Breast epithelium (tissue), 4 donors: ENCODE results near the gene DEDD2. TPM values are rescaled to one million over a fixed set of nuclear protein-coding genes. Genes with fewer than 3 reads are reported as not detected.
A peak's percentile ranks its signal among the peaks of the same experiment; 100 is the strongest.
"Not testable (repeated sequence)": the region's sequence is repeated elsewhere in the genome, so short reads cannot be mapped to it uniquely, and the experiment has no call there.

ENCODE experiments used
- DNase-seq, 2 donors: peaks; one replicate each; pipeline ENCODE4 v3.0.0-alpha.2; 2019; ENCODE audit warnings: low spot score in 2 of 2
- H3K27ac ChIP-seq, 2 donors: fragments of 200-600 bp; sonication (generic) in 1 of 2; one replicate each; pipeline ENCODE4 v1.5.1; 2016 to 2019; ENCODE audit warnings: mild to moderate bottlenecking in 1 of 2
- H3K27me3 ChIP-seq, 2 donors: fragments of 200-600 bp; sonication (generic) in 1 of 2; one replicate each; pipeline versions ENCODE4 v1.5.1 to v1.6.0; 2017 to 2019; ENCODE audit warnings: control low read depth in 1 of 2, mild to moderate bottlenecking in 1 of 2
- H3K36me3 ChIP-seq: fragments of 200-600 bp; one replicate; pipeline ENCODE4 v1.5.1; 2019
- H3K4me1 ChIP-seq, 2 donors: fragments of 200-600 bp; sonication (generic); one replicate each; pipeline ENCODE4 v1.5.1; 2016 to 2019; ENCODE audit warnings: control low read depth in 1 of 2
- H3K4me3 ChIP-seq, 3 donors: fragments of 200-600 bp; sonication (generic); 1 replicate in 2 of 3; 2 replicates in 1 of 3; pipeline ENCODE4 v1.5.1; 2016 to 2019; ENCODE audit warnings: mild to moderate bottlenecking in 3 of 3, moderate library complexity in 2 of 3
- H3K9me3 ChIP-seq, 2 donors: fragments of 200-600 bp; sonication (generic) in 1 of 2; one replicate each; pipeline ENCODE4 v1.5.1; 2016 to 2019; ENCODE audit warnings: control low read depth in 1 of 2
- POLR2A ChIP-seq: fragments of 450-650 bp; IDR thresholded peaks from one replicate; pipeline ENCODE4 v1.6.1; 2016; ENCODE audit warnings: antibody characterized with exemption, mild to moderate bottlenecking, moderate library complexity
- POLR2AphosphoS5 ChIP-seq, 3 donors: sonication (generic); formaldehyde crosslinking; IDR thresholded peaks; one replicate each; pipeline ENCODE4 v1.6.1; 2017; ENCODE audit warnings: antibody characterized with exemption in 3 of 3
- intact Hi-C: fragments of 100-400 bp; cut with DNase I; formaldehyde crosslinking; loops from one replicate; pipeline ENCODE4 v1.15.1; 2023; ENCODE audit warnings: low total_unique reads
- total RNA-seq, 3 donors: library from RNA; depleted of rRNA; stranded (reverse); fragments of >200 nt; gene quantifications; one replicate each; pipeline ENCODE4 v1.1.0, GENCODE V29; 2016
- TF ChIP-seq, protein P1 (sequence below), 3 donors: fragments of 450-650 bp; IDR thresholded peaks; one replicate each; pipeline ENCODE4 v1.5.1; 2016 to 2017; ENCODE audit warnings: antibody characterized with exemption in 3 of 3, mild to moderate bottlenecking in 3 of 3, moderate library complexity in 3 of 3

Gene DEDD2, protein sequence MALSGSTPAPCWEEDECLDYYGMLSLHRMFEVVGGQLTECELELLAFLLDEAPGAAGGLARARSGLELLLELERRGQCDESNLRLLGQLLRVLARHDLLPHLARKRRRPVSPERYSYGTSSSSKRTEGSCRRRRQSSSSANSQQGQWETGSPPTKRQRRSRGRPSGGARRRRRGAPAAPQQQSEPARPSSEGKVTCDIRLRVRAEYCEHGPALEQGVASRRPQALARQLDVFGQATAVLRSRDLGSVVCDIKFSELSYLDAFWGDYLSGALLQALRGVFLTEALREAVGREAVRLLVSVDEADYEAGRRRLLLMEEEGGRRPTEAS
- 10 to 100 TPM; 31.4 to 64.0 (median 37.0) TPM for total RNA-seq

DNA sequence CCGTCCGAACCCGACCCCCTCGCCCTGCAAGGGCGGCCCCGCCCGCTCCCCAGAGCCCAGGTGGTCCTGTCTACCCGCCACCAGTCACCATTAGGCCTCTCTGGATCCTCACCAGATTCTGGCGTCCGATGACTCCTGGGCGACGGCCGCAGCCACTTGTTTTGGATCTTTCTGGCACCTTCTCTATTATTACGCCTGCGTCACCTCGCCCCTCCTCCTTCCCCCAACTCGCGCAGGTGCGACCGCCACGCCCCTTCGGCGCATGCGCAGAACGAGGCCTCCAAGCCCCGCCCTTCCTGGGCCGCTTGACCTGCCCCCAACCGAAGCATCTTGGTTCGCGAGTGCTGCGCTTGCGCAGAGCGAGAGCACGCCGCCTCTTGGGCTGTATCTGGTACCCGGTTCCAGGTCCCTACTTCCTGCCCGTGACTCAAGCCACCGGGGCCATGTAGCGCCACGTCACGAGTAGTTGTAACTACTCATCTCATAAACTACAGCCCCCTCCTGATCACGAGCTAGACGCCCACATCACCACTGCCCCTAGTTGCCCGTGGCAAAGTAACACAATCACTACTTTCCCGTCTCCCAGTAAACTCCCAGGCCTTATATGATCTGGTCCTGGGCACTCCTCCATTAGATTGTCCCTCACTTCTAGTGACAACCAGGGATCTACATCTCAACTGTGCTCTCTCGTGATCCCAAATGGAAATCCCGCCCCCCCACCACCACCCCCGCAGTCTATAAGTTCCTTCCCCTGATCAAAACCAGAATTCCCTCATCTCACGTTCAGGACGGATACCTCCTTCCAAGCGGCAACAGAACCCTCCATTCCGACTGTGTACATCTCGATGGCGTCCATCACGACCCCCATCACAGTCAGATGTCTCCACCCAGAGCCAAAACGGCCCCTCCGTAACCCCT lies at the start of gene DEDD2:
Gene DEDD2 (minus strand): TSS at position 158 of the 918 bp plus-strand sequence. CDS start 670 bp downstream, outside the sequence.
- Histone ChIP-seq H3K4me3 (peak within 1 kb of the TSS; percentile 60 to 98 (median 79)), H3K4me1 (peaks cover 0 to 35% of the 10 kb centered on the region in 2 donors), H3K9me3 (no peaks in the 10 kb centered on the region), H3K27ac (peak within 1 kb of the TSS; percentile 91 to 97), H3K27me3 (no peaks in the 10 kb centered on the region), H3K36me3 (no peaks in the 10 kb centered on the region)
- TF ChIP-seq POLR2A, result peak; percentile 49
- peak; percentile 24 to 88 (median 36) for TF ChIP-seq POLR2AphosphoS5 (IDR thresholded peaks at IDR 0.05)
- TF ChIP-seq, protein P1, sequence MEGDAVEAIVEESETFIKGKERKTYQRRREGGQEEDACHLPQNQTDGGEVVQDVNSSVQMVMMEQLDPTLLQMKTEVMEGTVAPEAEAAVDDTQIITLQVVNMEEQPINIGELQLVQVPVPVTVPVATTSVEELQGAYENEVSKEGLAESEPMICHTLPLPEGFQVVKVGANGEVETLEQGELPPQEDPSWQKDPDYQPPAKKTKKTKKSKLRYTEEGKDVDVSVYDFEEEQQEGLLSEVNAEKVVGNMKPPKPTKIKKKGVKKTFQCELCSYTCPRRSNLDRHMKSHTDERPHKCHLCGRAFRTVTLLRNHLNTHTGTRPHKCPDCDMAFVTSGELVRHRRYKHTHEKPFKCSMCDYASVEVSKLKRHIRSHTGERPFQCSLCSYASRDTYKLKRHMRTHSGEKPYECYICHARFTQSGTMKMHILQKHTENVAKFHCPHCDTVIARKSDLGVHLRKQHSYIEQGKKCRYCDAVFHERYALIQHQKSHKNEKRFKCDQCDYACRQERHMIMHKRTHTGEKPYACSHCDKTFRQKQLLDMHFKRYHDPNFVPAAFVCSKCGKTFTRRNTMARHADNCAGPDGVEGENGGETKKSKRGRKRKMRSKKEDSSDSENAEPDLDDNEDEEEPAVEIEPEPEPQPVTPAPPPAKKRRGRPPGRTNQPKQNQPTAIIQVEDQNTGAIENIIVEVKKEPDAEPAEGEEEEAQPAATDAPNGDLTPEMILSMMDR (IDR thresholded peaks at IDR 0.05), result no peak
- DNase-seq, result peak; percentile 97 to 99
- intact Hi-C loops, result no loop called here

DNA sequence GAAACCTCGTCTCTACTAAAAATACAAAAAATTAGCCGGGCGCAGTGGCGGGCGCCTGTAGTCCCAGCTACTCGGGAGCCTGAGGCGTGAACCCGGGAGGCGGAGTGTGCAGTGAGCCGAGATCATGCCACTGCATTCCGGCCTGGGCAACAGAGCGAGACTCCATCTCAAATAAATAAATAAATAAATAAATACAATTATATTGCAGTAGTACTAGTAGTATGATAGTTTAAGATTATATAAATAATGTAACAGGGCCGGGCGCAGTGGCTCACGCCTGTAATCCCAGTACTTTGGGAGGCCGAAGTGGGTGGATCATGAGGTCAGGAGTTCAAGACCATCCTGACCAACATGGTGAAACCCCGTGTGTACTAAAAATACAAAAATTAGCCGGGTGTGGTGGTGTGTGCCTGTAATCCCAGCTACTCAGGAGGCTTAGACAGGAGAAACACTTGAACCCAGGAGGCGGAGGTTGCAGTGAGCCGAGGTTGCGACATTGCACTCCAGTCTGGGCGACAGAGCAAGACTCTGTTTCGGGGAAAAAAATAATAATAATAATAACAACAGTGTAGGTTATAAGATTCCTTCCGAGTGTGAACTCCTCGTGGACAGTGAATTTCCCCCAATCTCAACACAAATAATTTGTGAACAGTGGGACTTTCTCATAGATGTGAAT lies 49.6 kb upstream of the DEDD2 start:
- H3K27me3 ChIP-seq, intact Hi-C loops, H3K9me3 ChIP-seq, DNase-seq, H3K4me3 ChIP-seq, H3K36me3 ChIP-seq: not testable (repeated sequence)
- peaks cover 13% of the 10 kb centered on the region in 2 donors for H3K4me1 ChIP-seq
- peak overlapping the region in 1 of 2 donors; percentile 100 for H3K27ac ChIP-seq

DNA sequence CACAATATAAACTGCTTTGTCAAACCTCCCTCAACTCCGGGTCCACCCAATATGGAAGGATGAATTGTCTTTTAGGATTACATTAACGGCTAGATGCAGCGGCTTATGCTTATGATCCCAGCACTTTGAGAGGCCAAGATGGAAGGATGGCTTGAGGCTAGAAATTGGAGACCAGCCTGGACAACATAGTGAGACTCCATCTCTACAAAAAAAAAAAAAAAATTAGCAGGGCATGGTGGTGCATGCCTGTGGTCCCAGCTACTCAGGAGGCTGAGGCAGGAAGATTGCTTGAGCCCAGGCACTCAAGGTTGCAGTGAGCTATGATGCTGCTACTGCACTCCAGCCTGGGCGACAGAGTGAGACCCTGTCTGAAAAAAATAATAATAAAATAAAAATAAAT lies 48.6 kb upstream of the DEDD2 start:
- H3K9me3 ChIP-seq, H3K27me3 ChIP-seq, H3K27ac ChIP-seq, intact Hi-C loops, DNase-seq, H3K36me3 ChIP-seq, H3K4me3 ChIP-seq: not testable (repeated sequence)
- peaks cover 7 to 11% of the 10 kb centered on the region in 2 donors for H3K4me1 ChIP-seq

DNA sequence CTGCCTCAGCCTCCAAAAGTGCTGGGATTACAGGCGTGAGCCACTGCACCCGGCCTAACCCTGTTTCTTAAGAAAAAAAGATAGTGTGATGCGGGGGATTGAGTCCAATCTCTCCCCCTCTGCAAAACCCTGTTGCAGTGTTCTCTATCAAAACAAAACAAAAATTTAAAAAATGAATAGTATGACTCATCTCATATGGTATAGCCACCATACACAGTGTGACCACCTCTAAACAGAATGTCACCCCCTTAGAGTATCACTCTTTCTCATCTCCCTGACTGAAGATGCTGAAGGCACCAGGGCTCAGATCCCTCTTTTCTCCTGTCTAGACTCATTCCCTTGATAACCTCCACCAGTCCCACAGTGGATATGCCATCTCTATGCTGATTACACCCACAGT lies 44.3 kb upstream of the DEDD2 start:
- no peak for TF ChIP-seq POLR2A
- TF ChIP-seq, protein P1 (IDR thresholded peaks at IDR 0.05), result no peak
- TF ChIP-seq POLR2AphosphoS5 (IDR thresholded peaks at IDR 0.05), result no peak
- Histone ChIP-seq H3K27me3 (no peaks in the 10 kb centered on the region), H3K9me3 (no peaks in the 10 kb centered on the region), H3K4me1 (peaks cover 0 to 2% of the 10 kb centered on the region in 2 donors), H3K4me3 (no peak overlapping the region), H3K27ac (no peak overlapping the region), H3K36me3 (no peaks in the 10 kb centered on the region)
- no peak for DNase-seq
- intact Hi-C loops, result no loop called here

DNA sequence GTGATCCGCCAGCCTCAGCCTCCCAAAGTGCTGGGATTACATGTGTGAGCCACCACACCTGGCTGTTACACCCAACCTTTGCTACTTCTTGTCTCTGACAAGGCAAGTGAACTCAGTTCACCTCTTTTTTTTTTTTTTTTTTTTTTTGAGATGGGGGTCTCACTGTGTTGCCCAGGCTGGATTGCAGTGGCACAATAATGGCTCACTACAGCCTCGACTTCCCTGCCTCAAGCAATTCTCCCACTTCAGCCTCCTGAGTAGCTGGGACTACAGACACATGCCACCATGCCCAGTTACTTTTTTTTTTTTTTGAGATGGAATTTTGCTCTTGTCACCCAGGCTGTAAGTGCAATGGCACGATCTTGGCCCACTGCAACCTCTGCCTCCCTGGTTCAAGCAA lies 40.4 kb upstream of the DEDD2 start:
- intact Hi-C loops, H3K4me1 ChIP-seq, H3K27ac ChIP-seq, H3K4me3 ChIP-seq, DNase-seq, H3K36me3 ChIP-seq, H3K9me3 ChIP-seq, H3K27me3 ChIP-seq: not testable (repeated sequence)

DNA sequence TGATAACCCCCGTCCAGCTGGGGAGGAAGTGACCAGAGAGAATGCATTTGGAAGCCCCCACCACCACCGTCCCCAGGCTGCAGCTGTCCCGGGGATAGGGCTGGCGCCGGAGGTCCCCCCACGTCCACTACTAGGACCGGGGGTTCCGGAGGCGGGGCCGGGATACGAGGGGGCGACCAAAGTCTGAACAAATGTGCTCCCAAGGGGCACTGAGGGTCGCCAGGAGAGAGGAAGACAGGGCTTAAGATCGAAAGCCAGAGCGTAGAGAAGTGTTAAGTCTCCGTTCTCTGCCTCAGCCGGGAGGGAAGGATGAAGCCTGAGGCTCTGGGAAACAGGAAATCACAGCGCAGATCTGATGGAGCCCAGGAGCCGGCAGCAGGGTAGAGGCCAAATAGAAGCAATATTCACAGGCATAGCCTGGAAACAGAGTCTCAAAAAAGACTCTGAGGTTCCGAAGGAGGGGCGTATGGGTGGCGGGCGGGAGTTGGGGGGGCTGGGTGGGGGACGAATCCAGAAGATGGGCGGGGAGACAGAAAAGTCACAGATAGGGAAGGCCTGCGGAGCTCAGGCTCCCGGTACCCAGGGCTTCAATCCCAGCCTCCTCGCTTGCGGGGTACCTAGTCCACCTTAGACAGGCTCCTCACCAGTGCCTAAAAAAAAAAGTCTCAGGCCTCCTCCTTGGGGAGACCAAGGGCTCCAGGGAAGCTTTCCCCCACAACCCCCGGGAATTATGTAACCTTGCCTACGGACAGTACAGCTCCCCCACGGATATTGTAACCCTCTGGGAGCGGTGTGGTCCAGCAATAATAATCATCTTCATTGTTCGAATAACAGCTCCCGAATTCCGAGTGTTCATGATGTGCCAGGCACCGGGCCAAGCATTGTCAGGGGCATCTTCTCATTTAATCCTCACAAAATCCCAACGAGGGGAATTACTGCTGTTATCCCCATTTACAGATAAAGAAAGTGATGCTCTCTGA lies 38.6 kb upstream of the DEDD2 start:
- TF ChIP-seq POLR2AphosphoS5 (IDR thresholded peaks at IDR 0.05) (peak in 2 of 3 donors; percentile 8 to 34), POLR2A (no peak)
- TF ChIP-seq, protein P1 (IDR thresholded peaks at IDR 0.05), result no peak
- peak overlapping the region; percentile 88 to 99 (median 98) for H3K4me3 ChIP-seq
- intact Hi-C loops, result no loop called here
- peaks cover 18 to 19% of the 10 kb centered on the region in 2 donors for H3K4me1 ChIP-seq
- peak overlapping the region; percentile 100 for H3K27ac ChIP-seq
- H3K36me3 ChIP-seq, result no peaks in the 10 kb centered on the region
- H3K27me3 ChIP-seq, result no peaks in the 10 kb centered on the region
- H3K9me3 ChIP-seq, result no peaks in the 10 kb centered on the region
- peak in 1 of 2 donors; percentile 58 for DNase-seq
